Muscle of leg (tissue), 11 donors: ENCODE results near the gene TTLL1. TPM values are rescaled to one million over a fixed set of nuclear protein-coding genes. Genes with fewer than 3 reads are reported as not detected.

ENCODE experiments used
- DNase-seq: peaks from one replicate; pipeline ENCODE4 v3.0.0; 2013
- H3K27ac ChIP-seq: one replicate; pipeline ENCODE4 v1.5.1; 2013; ENCODE audit warnings: mild to moderate bottlenecking, low read length, control low read depth
- H3K27me3 ChIP-seq: one replicate; pipeline ENCODE4 v1.6.1; 2013; ENCODE audit warnings: low read length; ENCODE audit not compliant: control insufficient read depth, insufficient read depth
- H3K36me3 ChIP-seq: one replicate; pipeline ENCODE4 v1.6.1; 2013; ENCODE audit warnings: low read length; ENCODE audit not compliant: control insufficient read depth, insufficient read depth
- H3K4me1 ChIP-seq: one replicate; pipeline ENCODE4 v1.6.1; 2013; ENCODE audit warnings: low read length; ENCODE audit not compliant: control insufficient read depth, insufficient read depth
- H3K4me3 ChIP-seq: one replicate; pipeline ENCODE4 v1.5.1; 2013; ENCODE audit warnings: low read length, control low read depth
- H3K9me3 ChIP-seq: replicated peaks from 2 replicates; pipeline ENCODE4 v1.6.1; 2013; ENCODE audit warnings: low read depth, low read length; ENCODE audit not compliant: control insufficient read depth
- WGBS: methylation state at CpG from one replicate; pipeline ENCODE4 v1.1.5; 2013; ENCODE audit warnings: missing lambda C conversion rate; ENCODE audit not compliant: insufficient coverage; 5-methylcytosine and 5-hydroxymethylcytosine counted together
- polyA plus RNA-seq, 8 donors: library from polyadenylated mRNA; unstranded; fragments of 120-200 nt; gene quantifications; one replicate each; pipeline versions ENCODE4 v1.2.1 to v1.2.3, GENCODE V29; 2013; ENCODE audit warnings: inconsistent platforms in 1 of 8, low replicate concordance in 1 of 8; ENCODE audit not compliant: insufficient read length in 8 of 8, insufficient read depth in 1 of 8
- total RNA-seq: library from RNA; stranded (reverse); fragments of 120-200 nt; gene quantifications from one replicate; pipeline ENCODE4 v1.2.4, GENCODE V29; 2013

The TTLL1 gene
- total and polyA plus RNA-seq, 9 donors = 9.1 to 11.4 (median 10.4) TPM

DNA sequence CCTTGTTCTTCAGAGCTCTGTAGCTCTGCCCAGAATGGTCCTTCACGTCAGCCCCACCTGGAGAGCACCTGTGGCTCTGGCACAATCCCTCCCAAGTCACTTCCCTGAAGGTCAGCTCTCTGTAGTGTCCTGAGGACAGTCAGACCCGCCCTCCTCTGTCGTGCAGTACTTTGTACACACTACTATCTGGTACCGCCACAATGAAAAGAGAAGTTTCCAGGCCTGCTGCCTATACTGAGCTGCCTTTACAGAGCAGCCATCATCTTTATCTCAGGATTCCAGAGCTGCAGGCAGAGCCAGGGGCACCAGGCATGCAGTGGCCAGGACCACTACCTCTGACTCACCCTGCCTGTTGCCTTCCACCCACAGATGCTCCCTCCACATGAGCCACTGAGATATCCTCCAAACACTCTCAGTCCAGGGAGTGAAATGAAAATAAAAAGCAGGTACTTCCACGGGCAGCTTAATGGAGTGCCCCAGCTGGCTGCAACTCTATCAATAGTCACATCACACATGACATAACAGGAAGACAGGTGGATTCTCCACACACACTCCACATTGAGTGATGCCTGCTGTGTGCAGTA lies 81.6 kb downstream of the TTLL1 start:
- H3K36me3 ChIP-seq = no peaks in the 10 kb centered on the region
- 81% methylated on average over 4 of the region's 5 CpGs for WGBS
- H3K27me3 ChIP-seq = no peaks in the 10 kb centered on the region
- no peak overlapping the region for H3K27ac ChIP-seq
- H3K4me1 ChIP-seq = peaks cover 12% of the 10 kb centered on the region
- no peak overlapping the region for H3K4me3 ChIP-seq
- DNase-seq = no peak
- no peaks in the 10 kb centered on the region for H3K9me3 ChIP-seq

DNA sequence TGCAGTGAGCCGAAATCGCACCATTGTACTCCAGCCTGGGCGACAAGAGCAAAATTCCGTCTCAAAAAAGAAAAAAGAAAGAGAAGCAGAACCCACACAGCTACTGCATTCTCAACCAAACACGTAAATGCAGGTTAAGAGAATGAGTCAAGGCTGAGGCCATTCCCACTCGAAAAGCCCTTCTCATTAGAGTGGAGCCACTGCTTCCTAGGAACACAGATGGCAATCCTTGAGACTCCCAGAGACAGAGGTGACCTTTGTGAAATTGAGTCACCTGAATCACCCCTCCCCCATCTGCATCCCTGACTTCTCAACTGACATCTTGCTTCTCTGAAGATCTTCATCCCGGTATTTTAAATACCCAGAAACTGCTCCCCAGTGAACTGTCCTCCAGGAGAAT lies 82.4 kb downstream of the TTLL1 start:
- Histone ChIP-seq H3K27ac (no peak overlapping the region), H3K4me3 (no peak overlapping the region), H3K9me3 (no peaks in the 10 kb centered on the region), H3K4me1 (peaks cover 16% of the 10 kb centered on the region), H3K36me3 (no peaks in the 10 kb centered on the region), H3K27me3 (no peaks in the 10 kb centered on the region)
- DNase-seq = no peak
- 86% methylated on average over 2 of the region's 7 CpGs for WGBS

DNA sequence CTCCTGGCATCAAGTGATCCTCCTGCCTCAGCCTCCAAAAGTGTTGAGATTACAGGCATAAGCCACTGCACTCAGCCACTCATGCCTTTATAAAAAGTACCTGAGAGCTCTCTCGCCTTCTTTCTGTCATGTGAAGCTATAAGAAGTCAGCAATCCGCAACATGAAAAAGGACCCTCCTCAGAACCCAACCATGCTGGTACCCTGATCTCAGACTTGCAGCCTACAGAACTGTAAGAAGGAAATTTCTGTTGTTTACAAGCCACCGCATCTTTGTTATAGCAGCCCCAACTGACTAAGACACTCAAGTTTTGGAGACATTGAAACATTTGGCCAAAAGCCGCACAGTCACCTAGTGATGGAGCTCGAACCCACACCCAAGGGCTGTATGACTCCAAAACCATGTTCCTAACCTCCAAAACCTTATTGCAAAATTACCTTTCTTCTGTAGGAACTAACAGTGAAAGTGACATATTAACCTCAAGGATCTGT lies 83.1 kb downstream of the TTLL1 start:
- no peak for DNase-seq
- 92% methylated on average over 2 of the region's 5 CpGs for WGBS
- H3K4me1 ChIP-seq = peaks cover 23% of the 10 kb centered on the region

DNA sequence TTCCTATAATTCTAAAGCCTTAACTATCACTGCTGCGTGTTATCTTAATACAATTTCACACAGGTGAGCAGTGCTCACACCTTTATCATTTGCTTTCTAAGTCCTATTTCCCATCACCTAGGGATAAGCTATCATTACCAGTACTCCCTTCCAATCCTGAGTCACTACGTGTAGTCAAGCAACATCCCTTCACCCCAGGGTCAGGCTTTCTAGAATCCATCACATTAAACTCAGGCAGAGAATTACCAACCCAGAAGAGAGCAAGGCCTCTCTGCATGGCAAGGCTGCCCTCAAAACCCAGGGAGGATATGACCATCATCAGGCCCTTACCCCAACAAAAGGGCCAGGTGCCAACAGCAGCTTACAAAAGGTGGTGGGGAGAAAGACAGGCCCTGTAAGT lies 84.1 kb downstream of the TTLL1 start:
- H3K27ac ChIP-seq = no peak overlapping the region
- H3K4me3 ChIP-seq = no peak overlapping the region
- peaks cover 27% of the 10 kb centered on the region for H3K4me1 ChIP-seq
- WGBS = 80% methylated on average over 1 of the region's 2 CpGs
- no peaks in the 10 kb centered on the region for H3K9me3 ChIP-seq
- no peak for DNase-seq
- H3K36me3 ChIP-seq = no peaks in the 10 kb centered on the region
- no peaks in the 10 kb centered on the region for H3K27me3 ChIP-seq

More for the DNA sequence above, 83.1 kb downstream of the TTLL1 start:
- Histone ChIP-seq H3K4me3 (no peak overlapping the region), H3K27ac (no peak overlapping the region), H3K36me3 (no peaks in the 10 kb centered on the region), H3K9me3 (no peaks in the 10 kb centered on the region), H3K27me3 (no peaks in the 10 kb centered on the region)

DNA sequence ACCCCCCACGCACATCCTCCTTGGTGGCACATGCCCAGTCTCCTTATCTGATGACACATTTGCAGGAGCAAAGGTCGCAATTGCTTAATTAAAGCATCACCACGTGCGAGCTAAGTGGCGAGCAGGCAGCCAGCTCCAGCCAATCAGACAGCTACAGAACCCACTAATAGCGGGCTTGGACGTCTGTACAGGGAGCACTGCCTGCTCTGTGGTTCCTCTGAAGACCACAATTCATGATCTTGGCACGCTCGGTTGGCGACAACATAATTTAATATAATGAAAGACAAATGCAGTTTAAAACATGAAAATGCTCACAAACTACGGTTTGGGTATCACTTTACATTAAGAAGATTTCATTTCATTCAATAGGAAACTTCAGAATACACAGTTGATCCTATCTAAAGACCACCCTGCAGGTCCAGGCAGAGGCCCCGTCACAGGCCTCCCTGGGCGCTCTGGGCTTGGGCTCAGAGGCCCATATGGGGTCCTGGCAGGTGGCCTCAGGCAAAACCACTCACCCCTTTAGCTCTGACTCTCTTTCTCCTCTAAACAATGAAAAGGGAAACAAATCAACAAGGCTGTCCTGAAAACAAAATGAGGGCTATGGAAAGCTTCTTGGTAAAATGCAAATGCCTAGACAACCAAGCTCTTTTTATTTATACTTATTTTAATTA lies 84.7 kb downstream of the TTLL1 start:
- DNase-seq = no peak
- peaks cover 27% of the 10 kb centered on the region for H3K4me1 ChIP-seq

DNA sequence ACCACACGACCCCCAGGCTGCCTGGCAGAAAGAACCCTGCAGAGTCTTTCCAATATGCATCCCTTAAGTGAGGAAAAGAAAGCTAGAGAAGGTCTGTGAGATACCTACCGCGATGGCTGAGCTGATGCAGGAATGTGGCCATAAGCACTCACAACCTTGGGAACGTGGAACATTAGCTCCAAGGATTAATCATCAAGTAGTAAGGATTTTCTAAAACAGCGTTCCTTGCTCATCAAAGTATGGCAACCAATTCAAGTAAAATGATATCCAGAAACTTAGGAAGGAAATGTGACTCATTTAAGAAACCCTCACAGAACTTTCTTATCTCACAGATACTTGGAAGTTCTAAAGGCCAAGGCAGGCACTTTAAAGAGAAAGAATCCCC lies 87.0 kb downstream of the TTLL1 start:
- peaks cover 4% of the 10 kb centered on the region for H3K9me3 ChIP-seq
- H3K27ac ChIP-seq = no peak overlapping the region
- H3K4me3 ChIP-seq = no peak overlapping the region
- WGBS = 40% methylated on average over 2 of the region's 5 CpGs
- peaks cover 24% of the 10 kb centered on the region for H3K4me1 ChIP-seq
- H3K27me3 ChIP-seq = no peaks in the 10 kb centered on the region
- no peaks in the 10 kb centered on the region for H3K36me3 ChIP-seq
- no peak for DNase-seq

More for the DNA sequence above, 84.7 kb downstream of the TTLL1 start:
- Histone ChIP-seq H3K27ac (no peak overlapping the region), H3K27me3 (no peaks in the 10 kb centered on the region), H3K36me3 (no peaks in the 10 kb centered on the region), H3K9me3 (no peaks in the 10 kb centered on the region), H3K4me3 (no peak overlapping the region)
- 63% methylated on average over 2 of the region's 13 CpGs for WGBS

DNA sequence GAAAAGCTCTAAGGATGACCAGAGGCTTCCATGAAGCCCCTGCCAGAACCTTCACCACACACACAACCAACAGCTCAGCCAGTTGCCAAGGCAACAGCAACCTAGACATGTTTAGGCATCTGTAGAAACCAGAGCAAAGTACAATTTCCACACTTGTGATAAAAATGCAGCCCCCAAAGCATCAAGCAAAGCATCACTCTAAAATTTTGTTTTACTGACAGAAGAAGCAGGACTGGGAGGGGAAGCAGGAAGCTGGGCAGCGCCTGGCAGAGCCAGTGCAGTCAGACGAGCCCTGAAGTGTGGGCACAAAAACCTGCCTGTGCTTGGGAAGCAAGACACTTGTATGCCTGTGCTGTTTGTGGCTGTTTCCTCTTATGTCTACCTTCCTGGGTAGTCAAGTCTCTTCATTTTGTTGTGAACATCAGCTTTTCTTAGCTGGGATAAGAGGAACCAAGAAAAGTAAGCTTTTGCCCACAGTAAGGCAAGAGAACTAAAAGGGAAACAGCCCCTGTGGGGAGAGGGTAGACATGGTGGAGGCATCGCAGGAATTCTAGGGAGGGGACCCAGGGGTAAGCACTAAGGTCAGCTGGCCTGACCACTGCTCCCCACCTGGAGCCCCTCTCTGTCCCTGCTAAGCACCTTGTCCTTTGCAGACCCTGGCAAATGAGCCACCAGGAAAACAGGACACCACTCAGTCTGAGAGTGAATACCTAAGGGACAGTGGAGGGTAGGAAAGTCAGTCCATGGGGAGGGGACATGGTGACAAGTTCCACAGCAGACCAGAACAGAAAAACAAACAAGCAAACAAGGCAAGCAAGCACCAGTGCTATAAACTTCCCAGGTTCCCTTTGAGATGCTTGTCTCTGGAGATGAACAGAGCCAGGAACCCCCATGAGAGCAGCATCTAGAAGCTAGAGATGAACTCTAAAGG lies 87.7 kb downstream of the TTLL1 start:
- Histone ChIP-seq H3K4me3 (no peak overlapping the region), H3K27ac (no peak overlapping the region), H3K9me3 (peaks cover 4% of the 10 kb centered on the region), H3K36me3 (no peaks in the 10 kb centered on the region), H3K27me3 (no peaks in the 10 kb centered on the region), H3K4me1 (peaks cover 24% of the 10 kb centered on the region)
- WGBS = 51% methylated on average over 3 of the region's 3 CpGs
- peak; percentile 32 for DNase-seq

DNA sequence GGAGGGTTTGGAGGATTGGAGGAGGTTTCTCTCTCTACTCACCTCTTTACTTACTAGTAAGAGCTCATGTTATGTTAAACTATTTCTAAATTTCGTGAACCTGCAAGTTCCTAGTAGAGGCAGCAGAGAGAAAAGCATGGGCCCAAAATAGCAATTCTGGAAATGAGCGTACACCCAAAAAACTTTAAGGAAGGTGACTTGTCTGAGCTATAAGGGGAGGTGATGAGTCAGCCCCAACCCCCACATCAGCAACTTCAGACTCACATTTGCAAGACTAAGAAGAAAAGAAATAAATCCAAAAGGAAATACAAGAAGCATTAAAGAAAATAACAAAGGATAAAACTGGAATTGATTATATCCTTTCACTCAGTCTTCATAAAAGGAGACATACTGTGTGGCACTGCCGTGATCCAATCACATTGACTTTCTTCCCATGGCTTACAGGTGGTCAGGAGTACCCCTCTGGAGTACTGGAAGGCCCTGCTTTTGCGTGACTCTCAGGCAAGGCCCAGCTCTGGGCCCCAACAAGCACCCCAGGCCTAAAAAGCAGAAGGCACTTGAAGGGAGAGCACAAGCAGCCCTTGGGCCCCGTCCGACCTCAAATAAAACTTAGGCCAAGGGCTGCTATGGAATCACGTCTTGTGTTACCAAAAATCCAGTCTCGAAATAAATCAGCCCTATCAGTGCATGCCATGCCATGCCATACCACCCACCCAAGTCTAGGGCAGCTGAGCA lies 88.6 kb downstream of the TTLL1 start:
- WGBS = 83% methylated on average over 5 of the region's 8 CpGs

DNA sequence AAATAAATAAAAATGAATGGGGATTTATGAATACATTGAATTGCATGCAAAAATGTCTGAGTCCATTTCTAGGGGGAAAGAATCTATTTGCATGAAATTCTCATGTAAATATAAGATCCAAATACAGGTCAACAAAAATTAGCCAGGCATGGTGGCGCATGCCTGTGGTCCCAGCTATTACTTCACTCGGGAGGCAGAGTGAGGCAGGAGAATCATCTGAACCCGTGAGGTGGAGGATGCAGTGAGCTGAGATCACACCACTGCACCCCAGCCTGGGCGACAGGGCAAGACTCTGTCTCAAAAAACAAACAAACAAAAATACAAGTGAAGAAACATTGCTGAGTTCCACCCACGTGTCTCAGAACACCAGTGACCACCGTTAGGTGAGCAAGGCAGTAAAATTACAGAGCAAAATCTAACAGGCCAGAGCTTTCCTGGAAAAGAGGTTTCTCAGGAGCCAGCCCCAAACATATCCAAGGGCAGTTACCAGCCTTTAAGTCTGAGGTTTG lies 91.6 kb downstream of the TTLL1 start:
- Histone ChIP-seq H3K27me3 (no peaks in the 10 kb centered on the region), H3K36me3 (no peaks in the 10 kb centered on the region), H3K9me3 (peaks cover 4% of the 10 kb centered on the region), H3K27ac (no peak overlapping the region), H3K4me1 (peaks cover 41% of the 10 kb centered on the region), H3K4me3 (no peak overlapping the region)
- no peak for DNase-seq
- WGBS = 86% methylated on average over 1 of the region's 6 CpGs

More for the DNA sequence above, 88.6 kb downstream of the TTLL1 start:
- Histone ChIP-seq H3K27ac (no peak overlapping the region), H3K36me3 (no peaks in the 10 kb centered on the region), H3K4me3 (no peak overlapping the region), H3K9me3 (peaks cover 4% of the 10 kb centered on the region), H3K4me1 (peaks cover 25% of the 10 kb centered on the region), H3K27me3 (no peaks in the 10 kb centered on the region)
- DNase-seq = no peak
